Endothelial cell of umbilical vein (primary cell): Measurements from ENCODE around the gene HIVEP1.

Experiments used
- EZH2 ChIP-seq: IDR thresholded peaks from 2 replicates; pipeline ENCODE4 v1.6.1; 2012; ENCODE audit warnings: borderline replicate concordance, low read depth, mild to moderate bottlenecking, moderate library complexity, low read length, inconsistent platforms; ENCODE audit not compliant: severe bottlenecking
- FOS ChIP-seq: IDR thresholded peaks from 2 replicates; pipeline ENCODE4 v1.6.1; 2011; ENCODE audit warnings: mild to moderate bottlenecking, low read length, moderate library complexity, borderline replicate concordance; ENCODE audit not compliant: insufficient read depth
- MYC ChIP-seq: IDR thresholded peaks from one replicate; pipeline ENCODE4 v1.6.1; 2011; ENCODE audit warnings: mild to moderate bottlenecking, low read depth, low read length
- POLR2A ChIP-seq: IDR thresholded peaks from 2 replicates; pipeline ENCODE4 v1.6.1; 2012; ENCODE audit warnings: low read depth, mild to moderate bottlenecking, control low read depth, low read length
- POLR2AphosphoS5 ChIP-seq: IDR thresholded peaks from 2 replicates; pipeline ENCODE4 v1.6.1; 2012; ENCODE audit warnings: low read depth, mild to moderate bottlenecking, control low read depth, low read length, moderate library complexity; ENCODE audit not compliant: insufficient read depth
- TF ChIP-seq, protein P1 (sequence below), 2 donors: IDR thresholded peaks; 1 replicate in 1 of 2; 2 replicates in 1 of 2; pipeline ENCODE4 v1.5.1; 2011; ENCODE audit warnings: low read length in 2 of 2, mild to moderate bottlenecking in 2 of 2, moderate library complexity in 2 of 2, control low read depth in 1 of 2, inconsistent platforms in 1 of 2, low read depth in 1 of 2; ENCODE audit not compliant: insufficient read depth in 1 of 2; ENCODE audit errors: extremely low read depth in 1 of 2

DNA sequence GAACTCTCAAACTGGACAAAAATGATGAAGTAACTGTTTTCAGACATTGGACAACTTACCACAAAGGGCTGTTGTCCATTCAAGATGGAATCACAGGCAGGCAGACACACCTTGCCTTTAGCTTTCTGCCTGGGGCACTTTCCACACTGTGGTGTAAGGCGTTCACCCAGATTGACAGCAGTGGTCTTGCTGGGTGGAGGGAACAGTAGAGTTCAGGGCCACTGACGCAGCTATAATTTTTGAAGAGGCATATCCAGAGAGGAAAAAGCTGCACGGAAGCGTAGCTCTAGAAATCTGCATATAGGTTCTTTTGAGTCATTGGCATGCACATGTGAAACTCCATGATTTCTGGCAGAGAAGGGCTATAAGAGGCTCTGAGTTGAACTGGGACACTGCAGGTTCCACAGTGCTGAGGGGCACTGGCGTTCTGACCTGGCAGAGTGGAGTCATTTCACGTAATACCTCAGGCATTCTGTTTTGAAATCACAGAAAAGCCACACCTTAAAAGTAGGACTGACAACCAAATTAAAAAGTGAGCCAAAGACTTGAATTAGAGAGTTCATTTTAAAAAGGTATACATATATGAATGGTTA is 173.1 kb downstream of the HIVEP1 start:
- TF ChIP-seq, protein P1, sequence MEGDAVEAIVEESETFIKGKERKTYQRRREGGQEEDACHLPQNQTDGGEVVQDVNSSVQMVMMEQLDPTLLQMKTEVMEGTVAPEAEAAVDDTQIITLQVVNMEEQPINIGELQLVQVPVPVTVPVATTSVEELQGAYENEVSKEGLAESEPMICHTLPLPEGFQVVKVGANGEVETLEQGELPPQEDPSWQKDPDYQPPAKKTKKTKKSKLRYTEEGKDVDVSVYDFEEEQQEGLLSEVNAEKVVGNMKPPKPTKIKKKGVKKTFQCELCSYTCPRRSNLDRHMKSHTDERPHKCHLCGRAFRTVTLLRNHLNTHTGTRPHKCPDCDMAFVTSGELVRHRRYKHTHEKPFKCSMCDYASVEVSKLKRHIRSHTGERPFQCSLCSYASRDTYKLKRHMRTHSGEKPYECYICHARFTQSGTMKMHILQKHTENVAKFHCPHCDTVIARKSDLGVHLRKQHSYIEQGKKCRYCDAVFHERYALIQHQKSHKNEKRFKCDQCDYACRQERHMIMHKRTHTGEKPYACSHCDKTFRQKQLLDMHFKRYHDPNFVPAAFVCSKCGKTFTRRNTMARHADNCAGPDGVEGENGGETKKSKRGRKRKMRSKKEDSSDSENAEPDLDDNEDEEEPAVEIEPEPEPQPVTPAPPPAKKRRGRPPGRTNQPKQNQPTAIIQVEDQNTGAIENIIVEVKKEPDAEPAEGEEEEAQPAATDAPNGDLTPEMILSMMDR (IDR thresholded peaks at IDR 0.05; ENCODE audit: extremely low read depth in 1 of 2, insufficient read depth in 1 of 2, low read depth in 1 of 2, low read length in 2 of 2), result no peak
- TF ChIP-seq FOS (no peak), POLR2AphosphoS5 (no peak), EZH2 (no peak), POLR2A (no peak), MYC (no peak)
